Activated CD4-positive, alpha-beta memory T cell treated with anti-CD3 and anti-CD28 coated beads, Interleukin-2, amount 10 ng/mL, durations not matched to agents 7 days and 5 days (primary cell): ENCODE data around the gene ECHDC3. TPM values are rescaled to one million over a fixed set of nuclear protein-coding genes. Genes with fewer than 3 reads are reported as not detected.
A peak's percentile ranks its signal among the peaks of the same experiment; 100 is the strongest.

Source experiments
- CTCF ChIA-PET: fragments of 350-600 bp; sonication (Branson Sonifier 250); formaldehyde crosslinking; loops from one replicate; lab custom pipeline; 2021; ENCODE audit warnings: antibody characterized with exemption, inconsistent platforms; lab: Charles Lee
- POLR2A ChIA-PET: fragments of 350-600 bp; sonication (Branson Sonifier 250); formaldehyde crosslinking; loops from one replicate; lab custom pipeline; 2021; ENCODE audit warnings: antibody characterized with exemption; lab: Charles Lee
- DNase-seq: peaks from one replicate; pipeline ENCODE4 v3.0.0-alpha.2; 2020
- H3K27ac Mint-ChIP-seq: one replicate; pipeline ENCODE4 v1.8.0; 2021; ENCODE audit warnings: mild to moderate bottlenecking, mixed read lengths
- H3K27me3 Mint-ChIP-seq: one replicate; pipeline ENCODE4 v1.8.0; 2021; ENCODE audit warnings: mixed read lengths
- H3K36me3 Mint-ChIP-seq: one replicate; pipeline ENCODE4 v1.8.0; 2021; ENCODE audit warnings: low read depth, mixed read lengths
- H3K4me1 Mint-ChIP-seq: one replicate; pipeline ENCODE4 v1.8.0; 2021; ENCODE audit warnings: mixed read lengths
- H3K4me3 Mint-ChIP-seq: one replicate; pipeline ENCODE4 v1.8.0; 2021; ENCODE audit warnings: mild to moderate bottlenecking, mixed read lengths
- H3K9me3 Mint-ChIP-seq: one replicate; pipeline ENCODE4 v1.8.0; 2021; ENCODE audit warnings: mixed read lengths
- total RNA-seq, 2 experiments: library from RNA; stranded (reverse); gene quantifications; one replicate each; pipeline ENCODE4 v1.2.3, GENCODE V29; 2021

ECHDC3 gene, protein sequence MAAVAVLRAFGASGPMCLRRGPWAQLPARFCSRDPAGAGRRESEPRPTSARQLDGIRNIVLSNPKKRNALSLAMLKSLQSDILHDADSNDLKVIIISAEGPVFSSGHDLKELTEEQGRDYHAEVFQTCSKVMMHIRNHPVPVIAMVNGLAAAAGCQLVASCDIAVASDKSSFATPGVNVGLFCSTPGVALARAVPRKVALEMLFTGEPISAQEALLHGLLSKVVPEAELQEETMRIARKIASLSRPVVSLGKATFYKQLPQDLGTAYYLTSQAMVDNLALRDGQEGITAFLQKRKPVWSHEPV
- not detected for total RNA-seq

DNA sequence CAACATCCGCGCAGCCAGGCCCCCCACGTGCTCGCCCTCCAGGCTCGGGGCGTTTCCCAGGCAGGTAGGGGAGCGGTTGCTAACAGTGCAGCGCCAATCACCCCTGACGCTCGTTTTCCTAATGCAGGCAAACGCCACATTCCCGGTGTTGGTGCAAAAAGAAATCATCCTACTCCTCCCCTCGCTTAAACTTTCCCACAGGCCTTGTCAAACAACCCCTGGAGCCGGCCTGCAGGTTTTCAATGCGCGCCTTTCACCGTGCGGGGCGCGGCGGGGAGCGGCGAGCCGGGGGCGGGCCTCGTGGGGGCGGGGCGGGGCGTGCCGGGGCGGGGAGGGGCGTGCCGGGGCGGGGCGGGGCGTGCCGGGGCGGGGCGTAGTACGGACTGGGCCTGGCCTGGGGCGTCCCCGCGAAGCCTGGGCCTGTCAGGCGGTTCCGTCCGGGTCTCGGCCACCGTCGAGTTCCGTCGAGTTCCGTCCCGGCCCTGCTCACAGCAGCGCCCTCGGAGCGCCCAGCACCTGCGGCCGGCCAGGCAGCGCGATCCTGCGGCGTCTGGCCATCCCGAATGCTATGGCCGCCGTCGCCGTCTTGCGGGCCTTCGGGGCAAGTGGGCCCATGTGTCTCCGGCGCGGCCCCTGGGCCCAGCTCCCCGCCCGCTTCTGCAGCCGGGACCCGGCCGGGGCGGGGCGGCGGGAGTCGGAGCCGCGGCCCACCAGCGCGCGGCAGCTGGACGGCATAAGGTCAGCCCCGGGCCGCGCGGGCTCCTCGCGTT is at the start of gene ECHDC3:
ECHDC3 (plus strand) TSS at position 374 of the 770 bp plus-strand sequence; CDS start at position 569, 195 bp downstream.
- Mint-ChIP-seq H3K27ac (no peak within 1 kb of the TSS), H3K4me1 (peaks cover 12% of the 10 kb centered on the region), H3K27me3 (peaks cover 34% of the 10 kb centered on the region), H3K36me3 (no peaks in the 10 kb centered on the region), H3K4me3 (no peak within 1 kb of the TSS), H3K9me3 (peaks cover 6% of the 10 kb centered on the region)
- ChIA-PET CTCF (no interaction called here), POLR2A (no interaction called here)
- peak; percentile 18 for DNase-seq

DNA sequence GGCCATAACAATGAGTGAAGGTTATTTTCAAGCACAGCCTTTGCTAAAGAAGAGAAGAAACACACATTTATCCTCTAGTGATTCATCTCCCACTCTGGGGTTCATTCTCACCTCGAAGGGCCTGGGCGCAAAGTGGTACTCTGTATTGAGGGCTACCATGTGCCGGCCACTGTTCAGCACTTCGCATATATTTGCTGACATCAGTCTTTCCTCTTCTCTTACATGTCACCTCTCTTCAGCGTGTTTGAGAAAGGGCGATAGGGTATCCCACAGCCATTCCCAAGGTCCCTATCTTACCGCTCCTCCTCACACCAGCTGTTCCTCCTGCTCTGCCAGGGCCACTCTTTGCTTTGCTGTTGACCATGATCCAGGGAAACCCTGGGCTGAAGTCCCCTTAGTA is 48.8 kb upstream of the ECHDC3 start:
- Mint-ChIP-seq H3K27me3 (peaks cover 12% of the 10 kb centered on the region), H3K4me3 (no peak overlapping the region), H3K27ac (no peak overlapping the region), H3K9me3 (no peaks in the 10 kb centered on the region), H3K36me3 (no peaks in the 10 kb centered on the region), H3K4me1 (no peaks in the 10 kb centered on the region)
- CTCF ChIA-PET: no interaction called here
- no peak for DNase-seq
- POLR2A ChIA-PET: no interaction called here

- Mint-ChIP-seq H3K36me3 (no peaks in the 10 kb centered on the region), H3K4me3 (no peak overlapping the region), H3K9me3 (no peaks in the 10 kb centered on the region), H3K27me3 (peaks cover 21% of the 10 kb centered on the region), H3K4me1 (no peaks in the 10 kb centered on the region), H3K27ac (no peak overlapping the region)
- POLR2A ChIA-PET: no interaction called here
- no peak for DNase-seq
- CTCF ChIA-PET: interaction anchor here (1.4 kb wide), 1 partner anchor 62 kb away, joined by 3 read pairs; no protein-coding TSS in a partner anchor
These were observed 46.4 kb upstream of the ECHDC3 start for GRCh38 chr10:11695779-11696178.

DNA sequence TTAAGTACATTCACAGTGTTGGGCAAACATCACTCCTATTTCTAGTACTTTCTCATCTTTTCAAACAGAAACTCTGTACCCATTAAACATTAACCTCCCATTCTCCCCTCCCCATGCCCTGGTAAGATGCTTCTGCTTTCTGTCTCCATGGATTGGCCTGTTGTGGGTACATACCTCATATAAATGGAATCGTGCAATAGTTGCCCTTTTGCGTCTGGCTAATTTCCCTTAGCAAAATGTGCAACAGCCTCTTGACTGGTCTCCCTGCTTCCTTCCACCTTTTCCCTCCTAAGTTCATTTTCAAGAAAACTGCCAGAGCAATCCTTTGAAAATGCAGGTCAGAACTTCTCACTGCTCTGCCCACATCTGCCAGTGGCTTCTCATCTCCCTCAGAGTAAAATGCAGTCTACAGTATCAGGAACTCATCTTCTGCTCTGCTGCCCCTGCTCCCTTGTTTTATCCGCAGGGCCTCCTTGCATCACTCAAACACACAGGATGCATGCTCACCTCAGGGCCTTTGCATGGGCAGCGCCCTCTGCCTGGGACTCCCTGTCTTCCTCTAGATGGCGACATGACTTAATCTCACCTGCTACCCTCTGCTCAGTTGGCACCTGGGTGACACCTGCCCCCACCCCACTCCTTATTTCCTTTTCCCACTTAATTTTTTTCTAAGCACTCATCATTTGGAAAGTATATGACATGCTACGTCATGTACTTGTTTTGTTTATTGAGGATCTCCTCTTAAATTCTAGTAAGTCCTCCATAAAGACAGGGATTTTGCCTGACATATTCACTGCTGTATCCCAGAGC is 44.3 kb upstream of the ECHDC3 start:
- peak; percentile 35 for DNase-seq
- no peaks in the 10 kb centered on the region for H3K9me3 Mint-ChIP-seq
- H3K36me3 Mint-ChIP-seq: no peaks in the 10 kb centered on the region
- ChIA-PET CTCF (interaction anchor here (1.6 kb wide), 1 partner anchor 60 kb away, joined by 4 read pairs; no protein-coding TSS in a partner anchor), POLR2A (no interaction called here)
- H3K4me3 Mint-ChIP-seq: no peak overlapping the region
- H3K4me1 Mint-ChIP-seq: no peaks in the 10 kb centered on the region
- peaks cover 30% of the 10 kb centered on the region for H3K27me3 Mint-ChIP-seq
- H3K27ac Mint-ChIP-seq: no peak overlapping the region

DNA sequence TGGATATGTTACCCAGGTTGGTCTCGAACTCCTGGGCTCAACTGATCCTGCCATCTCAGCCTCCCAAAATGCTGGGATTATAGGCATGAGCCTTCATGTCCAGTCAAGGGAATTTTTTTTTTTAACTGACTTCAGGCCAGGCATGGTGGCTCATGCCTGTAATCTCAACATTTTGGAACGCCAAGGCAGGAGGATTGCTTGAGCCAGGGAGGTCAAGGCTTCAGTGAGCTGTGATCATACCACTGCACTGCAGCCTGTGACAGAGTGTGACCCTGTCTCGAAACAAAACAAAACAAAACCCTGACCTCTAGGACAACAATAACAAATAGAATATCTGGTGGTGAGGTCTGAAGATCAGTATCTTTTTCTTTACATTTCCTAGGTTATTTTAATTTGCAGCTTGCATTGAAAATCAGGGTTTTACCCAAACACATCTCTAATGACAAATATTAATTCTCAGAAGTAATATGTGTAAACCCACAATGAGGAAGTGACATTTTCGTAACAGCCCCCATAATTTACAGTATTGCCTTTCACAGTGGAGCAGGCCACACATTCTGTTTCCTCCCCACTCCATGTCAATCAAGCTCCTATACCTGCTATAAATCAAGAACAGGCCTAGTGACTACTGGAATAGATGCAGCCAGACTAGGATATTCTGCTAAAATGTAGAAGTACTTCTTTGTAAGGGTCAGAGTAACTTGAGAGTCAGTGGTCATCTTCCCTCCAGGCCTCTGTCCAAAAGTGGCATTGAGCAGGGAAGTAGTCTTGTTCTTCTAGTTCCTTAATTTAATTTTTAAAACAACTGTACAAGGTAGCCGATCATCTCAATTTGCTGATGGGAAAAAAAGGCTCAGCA is 43.3 kb upstream of the ECHDC3 start:
- no peak for DNase-seq
- peaks cover 28% of the 10 kb centered on the region for H3K27me3 Mint-ChIP-seq
- H3K9me3 Mint-ChIP-seq: no peaks in the 10 kb centered on the region
- CTCF ChIA-PET: interaction anchor here (0.9 to 1.6 kb wide), 2 partner anchors 12 to 59 kb away, joined by 3 to 4 read pairs; no protein-coding TSS in a partner anchor
- no peak overlapping the region for H3K27ac Mint-ChIP-seq
- no peaks in the 10 kb centered on the region for H3K36me3 Mint-ChIP-seq
- no peak overlapping the region for H3K4me3 Mint-ChIP-seq
- no peaks in the 10 kb centered on the region for H3K4me1 Mint-ChIP-seq
- POLR2A ChIA-PET: no interaction called here

DNA sequence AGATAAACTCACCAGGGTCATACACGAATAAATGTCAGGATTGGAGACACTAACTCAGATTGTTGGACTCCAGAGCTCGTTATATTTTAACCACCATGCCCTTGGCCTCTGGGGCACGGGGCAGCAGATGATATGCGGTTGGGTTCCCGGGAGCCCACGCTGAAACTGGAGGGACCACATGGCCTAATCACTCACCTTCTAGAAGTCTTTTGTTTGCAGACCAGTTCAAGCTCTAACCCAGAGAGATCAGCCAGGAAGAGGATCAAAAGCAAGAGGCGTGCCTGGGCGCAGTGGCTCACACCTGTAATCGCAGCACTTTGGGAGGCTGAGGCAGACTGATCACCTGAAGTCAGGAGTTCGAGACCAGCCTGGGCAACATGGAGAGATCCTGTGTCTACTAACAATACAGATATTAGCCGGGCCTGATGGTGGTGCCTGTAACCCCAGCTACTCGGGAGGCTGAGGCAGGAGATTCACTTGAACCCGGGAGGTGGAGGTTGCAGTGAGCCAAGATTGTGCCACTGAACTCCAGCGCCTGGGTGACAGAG is 42.6 kb upstream of the ECHDC3 start:
- peaks cover 34% of the 10 kb centered on the region for H3K27me3 Mint-ChIP-seq
- no peaks in the 10 kb centered on the region for H3K36me3 Mint-ChIP-seq
- H3K9me3 Mint-ChIP-seq: no peaks in the 10 kb centered on the region
- no peak overlapping the region for H3K27ac Mint-ChIP-seq
- DNase-seq: no peak
- no peak overlapping the region for H3K4me3 Mint-ChIP-seq
- CTCF ChIA-PET: interaction anchor here (0.9 to 1.6 kb wide), 2 partner anchors 11 to 58 kb away, joined by 3 to 4 read pairs; no protein-coding TSS in a partner anchor
- no peaks in the 10 kb centered on the region for H3K4me1 Mint-ChIP-seq
- POLR2A ChIA-PET: no interaction called here

GRCh38 chr10:11700539-11700938 is 41.6 kb upstream of the ECHDC3 start:
- H3K27ac Mint-ChIP-seq: no peak overlapping the region
- POLR2A ChIA-PET: no interaction called here
- H3K36me3 Mint-ChIP-seq: no peaks in the 10 kb centered on the region
- DNase-seq: no peak
- H3K4me3 Mint-ChIP-seq: no peak overlapping the region
- peaks cover 40% of the 10 kb centered on the region for H3K27me3 Mint-ChIP-seq
- no peaks in the 10 kb centered on the region for H3K9me3 Mint-ChIP-seq
- no peaks in the 10 kb centered on the region for H3K4me1 Mint-ChIP-seq
- CTCF ChIA-PET: no interaction called here

DNA sequence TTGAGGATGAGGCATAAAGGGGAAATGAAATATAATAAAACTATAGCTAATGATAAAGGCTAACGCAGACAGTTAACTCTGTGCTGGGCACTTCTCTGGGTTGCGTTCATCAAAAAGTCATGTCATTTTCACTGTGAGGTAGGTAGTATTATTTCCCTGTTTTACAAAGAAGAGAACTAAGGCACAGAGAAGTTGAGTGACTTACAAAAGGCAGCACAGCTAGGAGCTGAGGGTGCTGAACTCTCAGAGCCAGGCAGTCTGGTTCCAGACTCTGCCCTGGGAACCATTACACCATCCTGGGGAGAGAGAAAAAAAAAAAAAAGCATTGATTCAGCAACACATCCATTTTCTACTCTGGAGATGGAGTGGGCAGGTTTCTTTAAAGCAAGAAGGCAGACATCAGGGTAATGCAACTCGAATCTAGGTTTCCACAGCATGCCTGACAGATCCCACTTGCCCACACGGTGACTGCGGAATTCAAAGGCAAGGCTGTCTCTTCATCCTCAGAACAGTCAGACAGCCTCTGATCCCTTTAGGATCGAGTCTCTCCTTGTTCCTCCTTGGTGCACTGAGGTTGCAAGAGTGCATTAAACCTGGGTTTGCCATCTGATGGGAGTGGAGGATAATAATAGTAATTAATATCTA is 40.6 kb upstream of the ECHDC3 start:
- no peaks in the 10 kb centered on the region for H3K36me3 Mint-ChIP-seq
- no peak overlapping the region for H3K27ac Mint-ChIP-seq
- ChIA-PET CTCF (no interaction called here), POLR2A (no interaction called here)
- H3K4me3 Mint-ChIP-seq: no peak overlapping the region
- H3K27me3 Mint-ChIP-seq: peaks cover 47% of the 10 kb centered on the region
- H3K4me1 Mint-ChIP-seq: no peaks in the 10 kb centered on the region
- no peak for DNase-seq
- no peaks in the 10 kb centered on the region for H3K9me3 Mint-ChIP-seq

- H3K27me3 Mint-ChIP-seq: peaks cover 48% of the 10 kb centered on the region
- no peak for DNase-seq
- ChIA-PET CTCF (no interaction called here), POLR2A (no interaction called here)
- H3K4me3 Mint-ChIP-seq: no peak overlapping the region
- H3K27ac Mint-ChIP-seq: no peak overlapping the region
- H3K9me3 Mint-ChIP-seq: no peaks in the 10 kb centered on the region
- H3K4me1 Mint-ChIP-seq: no peaks in the 10 kb centered on the region
- no peaks in the 10 kb centered on the region for H3K36me3 Mint-ChIP-seq
These were observed 39.9 kb upstream of the ECHDC3 start for GRCh38 chr10:11702264-11702663.

GRCh38 chr10:11704092-11704491 is 38.1 kb upstream of the ECHDC3 start:
- POLR2A ChIA-PET: no interaction called here
- no peak overlapping the region for H3K4me3 Mint-ChIP-seq
- H3K27ac Mint-ChIP-seq: no peak overlapping the region

GRCh38 chr10:11705722-11706121 is 36.5 kb upstream of the ECHDC3 start:
- CTCF ChIA-PET: no interaction called here
- POLR2A ChIA-PET: no interaction called here
- Mint-ChIP-seq H3K36me3 (peaks cover 2% of the 10 kb centered on the region), H3K4me3 (no peak overlapping the region), H3K9me3 (no peaks in the 10 kb centered on the region), H3K27me3 (peaks cover 62% of the 10 kb centered on the region), H3K4me1 (peaks cover 5% of the 10 kb centered on the region), H3K27ac (no peak overlapping the region)
- no peak for DNase-seq

More at GRCh38 chr10:11704092-11704491, 38.1 kb upstream of the ECHDC3 start:
- no peaks in the 10 kb centered on the region for H3K9me3 Mint-ChIP-seq
- peaks cover 62% of the 10 kb centered on the region for H3K27me3 Mint-ChIP-seq
- H3K4me1 Mint-ChIP-seq: no peaks in the 10 kb centered on the region
- CTCF ChIA-PET: no interaction called here
- H3K36me3 Mint-ChIP-seq: peaks cover 2% of the 10 kb centered on the region
- DNase-seq: no peak
